Natural killer cell (primary cell): ENCODE results near the gene IRS1. TPM values are rescaled to one million over a fixed set of nuclear protein-coding genes. Genes with fewer than 3 reads are reported as not detected.

Source experiments
- ATAC-seq, 3 donors: fragments of 150-1000 bp in 2 of 3; fragments of 200-7000 bp in 1 of 3; cut with Tn5 transposase; 1 replicate in 1 of 3; 2 replicates in 2 of 3; pipeline ENCODE4 v1.10.0; 2021; ENCODE audit warnings: mild to moderate bottlenecking in 2 of 3, moderate library complexity in 2 of 3
- DNase-seq, 2 donors: peaks; one replicate each; pipeline versions ENCODE4 v3.0.0 to v3.0.0-alpha.2; 2013 to 2021; ENCODE audit warnings: mixed read lengths in 1 of 2
- H3K27ac ChIP-seq: one replicate; pipeline ENCODE4 v1.5.1; 2013; ENCODE audit warnings: mild to moderate bottlenecking, low read length
- H3K27me3 ChIP-seq: one replicate; pipeline ENCODE4 v1.6.1; 2013; ENCODE audit warnings: low read length; ENCODE audit not compliant: control insufficient read depth, insufficient read depth
- H3K36me3 ChIP-seq: one replicate; pipeline ENCODE4 v1.6.1; 2013; ENCODE audit warnings: low read length; ENCODE audit not compliant: control insufficient read depth, insufficient read depth
- H3K4me1 ChIP-seq: one replicate; pipeline ENCODE4 v1.6.1; 2013; ENCODE audit warnings: low read length; ENCODE audit not compliant: control insufficient read depth, insufficient read depth
- H3K4me3 ChIP-seq: one replicate; pipeline ENCODE4 v1.5.1; 2013; ENCODE audit warnings: low read length
- H3K9me3 ChIP-seq: one replicate; pipeline ENCODE4 v1.6.1; 2013; ENCODE audit warnings: low read length; ENCODE audit not compliant: control insufficient read depth, insufficient read depth
- H3K27ac Mint-ChIP-seq, 2 donors: one replicate each; pipeline ENCODE4 v1.8.0; 2022; ENCODE audit warnings: mild to moderate bottlenecking in 2 of 2, mixed read lengths in 2 of 2, moderate library complexity in 1 of 2
- H3K27me3 Mint-ChIP-seq, 2 donors: one replicate each; pipeline ENCODE4 v1.8.0; 2022; ENCODE audit warnings: low read depth in 2 of 2, mixed read lengths in 2 of 2
- H3K36me3 Mint-ChIP-seq: one replicate; pipeline ENCODE4 v1.8.0; 2022; ENCODE audit warnings: mixed read lengths
- H3K4me1 Mint-ChIP-seq, 2 donors: one replicate each; pipeline ENCODE4 v1.8.0; 2022; ENCODE audit warnings: mixed read lengths in 2 of 2
- H3K4me3 Mint-ChIP-seq: one replicate; pipeline ENCODE4 v1.8.0; 2022; ENCODE audit warnings: mild to moderate bottlenecking, moderate library complexity, mixed read lengths
- H3K9me3 Mint-ChIP-seq, 2 donors: one replicate each; pipeline ENCODE4 v1.8.0; 2022; ENCODE audit warnings: mixed read lengths in 2 of 2
- CTCF ChIP-seq: fragments of 200-600 bp; IDR thresholded peaks from one replicate; pipeline ENCODE4 v1.8.0; 2022; ENCODE audit warnings: antibody characterized with exemption
- WGBS: methylation state at CpG from one replicate; pipeline ENCODE4 v1.1.7; 2013; ENCODE audit warnings: missing lambda C conversion rate; ENCODE audit not compliant: insufficient coverage; 5-methylcytosine and 5-hydroxymethylcytosine counted together
- intact Hi-C: fragments of 100-400 bp; cut with micrococcal nuclease; formaldehyde crosslinking; loops from one replicate; pipeline ENCODE4 v1.14.2; 2022
- total RNA-seq, 4 donors: library from RNA; stranded (reverse); fragments of 120-200 nt in 1 of 4; gene quantifications; one replicate each; pipeline versions ENCODE4 v1.2.3 to v1.2.4, GENCODE V29; 2013 to 2022

IRS1 gene
- total RNA-seq, 3 donors from 2014 or later (not counting 1 experiment from before 2014, with no cell fraction given), result 0.09 to 0.55 (median 0.36) TPM

- no peaks in the 10 kb centered on the region for H3K4me1 ChIP-seq
- no peak for ATAC-seq
- no peaks in the 10 kb centered on the region for H3K9me3 Mint-ChIP-seq
- no peak for DNase-seq
- no peak overlapping the region for H3K4me3 Mint-ChIP-seq
- no peak overlapping the region for H3K4me3 ChIP-seq
- TF ChIP-seq CTCF, result no peak
- no peaks in the 10 kb centered on the region for H3K36me3 Mint-ChIP-seq
- 14% methylated on average over 4 of the region's 4 CpGs for WGBS
- no peak overlapping the region for H3K27ac ChIP-seq
- no peak overlapping the region for H3K27ac Mint-ChIP-seq
- no peaks in the 10 kb centered on the region for H3K27me3 ChIP-seq
- H3K27me3 Mint-ChIP-seq, result peaks cover 0 to 29% of the 10 kb centered on the region in 2 donors
- intact Hi-C loops, result no loop called here
- H3K36me3 ChIP-seq, result no peaks in the 10 kb centered on the region
- no peaks in the 10 kb centered on the region for H3K4me1 Mint-ChIP-seq
- H3K9me3 ChIP-seq, result no peaks in the 10 kb centered on the region
These were observed 106.1 kb downstream of the IRS1 start for GRCh38 chr2:226693521-226693920.

GRCh38 chr2:226692521-226693126 is 107.0 kb downstream of the IRS1 start:
- Histone ChIP-seq H3K4me1 (no peaks in the 10 kb centered on the region), H3K9me3 (no peaks in the 10 kb centered on the region), H3K36me3 (no peaks in the 10 kb centered on the region), H3K4me3 (no peak overlapping the region), H3K27me3 (no peaks in the 10 kb centered on the region), H3K27ac (no peak overlapping the region)
- no peak for TF ChIP-seq CTCF
- intact Hi-C loops, result no loop called here
- WGBS, result 83% methylated on average over 9 of the region's 9 CpGs
- no peak for DNase-seq
- no peak overlapping the region for H3K27ac Mint-ChIP-seq
- no peaks in the 10 kb centered on the region for H3K36me3 Mint-ChIP-seq
- peaks cover 0 to 29% of the 10 kb centered on the region in 2 donors for H3K27me3 Mint-ChIP-seq
- H3K4me1 Mint-ChIP-seq, result no peaks in the 10 kb centered on the region
- H3K4me3 Mint-ChIP-seq, result no peak overlapping the region
- H3K9me3 Mint-ChIP-seq, result no peaks in the 10 kb centered on the region
- ATAC-seq, result no peak

GRCh38 chr2:226691255-226691654 is 108.4 kb downstream of the IRS1 start:
- Histone ChIP-seq H3K4me3 (no peak overlapping the region), H3K27me3 (peaks cover 3% of the 10 kb centered on the region), H3K27ac (no peak overlapping the region), H3K4me1 (no peaks in the 10 kb centered on the region), H3K36me3 (no peaks in the 10 kb centered on the region), H3K9me3 (no peaks in the 10 kb centered on the region)
- no peak overlapping the region for H3K4me3 Mint-ChIP-seq
- 39% methylated on average over 1 of the region's 2 CpGs for WGBS
- H3K9me3 Mint-ChIP-seq, result no peaks in the 10 kb centered on the region
- intact Hi-C loops, result no loop called here
- ATAC-seq (peak in 1 of 3 donors; percentile 30), DNase-seq (no peak)
- H3K27ac Mint-ChIP-seq, result no peak overlapping the region
- H3K4me1 Mint-ChIP-seq, result no peaks in the 10 kb centered on the region
- peaks cover 0 to 29% of the 10 kb centered on the region in 2 donors for H3K27me3 Mint-ChIP-seq
- no peak for TF ChIP-seq CTCF
- no peaks in the 10 kb centered on the region for H3K36me3 Mint-ChIP-seq

GRCh38 chr2:226690461-226691024 is 109.1 kb downstream of the IRS1 start:
- no peaks in the 10 kb centered on the region for H3K36me3 ChIP-seq
- Mint-ChIP-seq H3K9me3 (no peaks in the 10 kb centered on the region), H3K27me3 (peaks cover 0 to 29% of the 10 kb centered on the region in 2 donors), H3K27ac (no peak overlapping the region), H3K4me1 (no peaks in the 10 kb centered on the region), H3K4me3 (no peak overlapping the region), H3K36me3 (no peaks in the 10 kb centered on the region)
- no peak for TF ChIP-seq CTCF
- DNase-seq (no peak), ATAC-seq (no peak)
- H3K4me1 ChIP-seq, result no peaks in the 10 kb centered on the region
- H3K4me3 ChIP-seq, result no peak overlapping the region
- intact Hi-C loops, result no loop called here
- WGBS, result 38% methylated on average over 3 of the region's 4 CpGs
- H3K27me3 ChIP-seq, result peaks cover 3% of the 10 kb centered on the region
- no peak overlapping the region for H3K27ac ChIP-seq
- H3K9me3 ChIP-seq, result no peaks in the 10 kb centered on the region
